Measurements from ENCODE around the gene ZC3H4. TPM values are rescaled to one million over a fixed set of nuclear protein-coding genes. Genes with fewer than 3 reads are reported as not detected.

Gene ZC3H4
- total and polyA plus RNA-seq, 9 of the 15 experiments (the other 6 are each of a cell fraction or from before 2014, with no cell fraction given) = 2.2 to 75.6 (median 18.3) TPM

DNA sequence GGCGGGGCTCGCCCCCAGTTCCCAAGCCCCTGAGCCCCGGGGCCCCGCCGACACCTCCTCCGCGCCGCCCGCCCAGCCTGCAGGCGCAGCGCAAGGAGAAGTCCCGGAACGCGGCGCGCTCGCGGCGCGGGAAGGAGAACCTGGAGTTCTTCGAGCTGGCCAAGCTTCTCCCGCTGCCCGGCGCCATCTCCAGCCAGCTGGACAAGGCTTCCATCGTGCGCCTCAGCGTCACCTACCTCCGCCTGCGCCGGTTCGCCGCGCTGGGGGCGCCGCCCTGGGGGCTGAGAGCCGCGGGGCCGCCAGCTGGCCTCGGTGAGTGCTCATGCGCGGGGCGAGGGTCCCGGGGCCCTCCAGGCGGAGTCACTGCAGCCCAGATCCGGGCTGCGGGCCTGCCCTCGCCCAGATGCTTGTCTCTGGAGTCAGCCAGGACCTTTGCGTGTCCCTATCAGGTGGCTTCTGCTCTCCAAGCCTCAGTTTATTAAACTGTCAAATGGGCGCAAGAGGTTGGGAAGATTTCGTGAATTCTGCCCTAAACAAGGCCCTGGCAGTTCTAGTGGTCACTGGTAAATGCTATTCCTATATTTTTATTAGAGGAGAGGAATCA lies 91.9 kb downstream of the ZC3H4 start (continued):
- TF ChIP-seq MECOM (CRISPR knock-in tag; IDR thresholded peaks at IDR 0.05) = no peak
- TF ChIP-seq MAFK (IDR thresholded peaks at IDR 0.05; ENCODE audit: low read length) = no peak
- TF ChIP-seq, protein P1, sequence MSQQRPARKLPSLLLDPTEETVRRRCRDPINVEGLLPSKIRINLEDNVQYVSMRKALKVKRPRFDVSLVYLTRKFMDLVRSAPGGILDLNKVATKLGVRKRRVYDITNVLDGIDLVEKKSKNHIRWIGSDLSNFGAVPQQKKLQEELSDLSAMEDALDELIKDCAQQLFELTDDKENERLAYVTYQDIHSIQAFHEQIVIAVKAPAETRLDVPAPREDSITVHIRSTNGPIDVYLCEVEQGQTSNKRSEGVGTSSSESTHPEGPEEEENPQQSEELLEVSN (IDR thresholded peaks at IDR 0.05; ENCODE audit: borderline replicate concordance in 1 of 2, extremely low read depth in 1 of 2, insufficient read depth in 1 of 2, insufficient read length in 1 of 2, low read depth in 1 of 2, low read length in 1 of 2, poor library complexity in 1 of 2, severe bottlenecking in 1 of 2) = peak in 1 of 2 experiments; percentile 48
- TF ChIP-seq ZNF436 (CRISPR knock-in tag; IDR thresholded peaks at IDR 0.05) = peak; percentile 94
- TF ChIP-seq BCOR (IDR thresholded peaks at IDR 0.05) = peak; percentile 52; the same call in 1 of the 2 replicates
- TF ChIP-seq ZNF212 (CRISPR knock-in tag; IDR thresholded peaks at IDR 0.05) = no peak
- no peak for TF ChIP-seq ZNF717 (CRISPR knock-in tag; IDR thresholded peaks at IDR 0.05)
- no peak for TF ChIP-seq ZC3H8 (IDR thresholded peaks at IDR 0.05)
- TF ChIP-seq, protein P2, sequence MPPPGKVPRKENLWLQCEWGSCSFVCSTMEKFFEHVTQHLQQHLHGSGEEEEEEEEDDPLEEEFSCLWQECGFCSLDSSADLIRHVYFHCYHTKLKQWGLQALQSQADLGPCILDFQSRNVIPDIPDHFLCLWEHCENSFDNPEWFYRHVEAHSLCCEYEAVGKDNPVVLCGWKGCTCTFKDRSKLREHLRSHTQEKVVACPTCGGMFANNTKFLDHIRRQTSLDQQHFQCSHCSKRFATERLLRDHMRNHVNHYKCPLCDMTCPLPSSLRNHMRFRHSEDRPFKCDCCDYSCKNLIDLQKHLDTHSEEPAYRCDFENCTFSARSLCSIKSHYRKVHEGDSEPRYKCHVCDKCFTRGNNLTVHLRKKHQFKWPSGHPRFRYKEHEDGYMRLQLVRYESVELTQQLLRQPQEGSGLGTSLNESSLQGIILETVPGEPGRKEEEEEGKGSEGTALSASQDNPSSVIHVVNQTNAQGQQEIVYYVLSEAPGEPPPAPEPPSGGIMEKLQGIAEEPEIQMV (tag; conservative IDR thresholded peaks at IDR 0.05; ENCODE audit: low read depth) = no peak
- peak; percentile 82 for TF ChIP-seq ADNP (tag; IDR thresholded peaks at IDR 0.05)
- no peak for TF ChIP-seq NCOA6 (IDR thresholded peaks at IDR 0.05)
- TF ChIP-seq ETS2 (tag; IDR thresholded peaks at IDR 0.05; ENCODE audit: borderline replicate concordance, poor library complexity, severe bottlenecking) = no peak
- TF ChIP-seq, protein P3, sequence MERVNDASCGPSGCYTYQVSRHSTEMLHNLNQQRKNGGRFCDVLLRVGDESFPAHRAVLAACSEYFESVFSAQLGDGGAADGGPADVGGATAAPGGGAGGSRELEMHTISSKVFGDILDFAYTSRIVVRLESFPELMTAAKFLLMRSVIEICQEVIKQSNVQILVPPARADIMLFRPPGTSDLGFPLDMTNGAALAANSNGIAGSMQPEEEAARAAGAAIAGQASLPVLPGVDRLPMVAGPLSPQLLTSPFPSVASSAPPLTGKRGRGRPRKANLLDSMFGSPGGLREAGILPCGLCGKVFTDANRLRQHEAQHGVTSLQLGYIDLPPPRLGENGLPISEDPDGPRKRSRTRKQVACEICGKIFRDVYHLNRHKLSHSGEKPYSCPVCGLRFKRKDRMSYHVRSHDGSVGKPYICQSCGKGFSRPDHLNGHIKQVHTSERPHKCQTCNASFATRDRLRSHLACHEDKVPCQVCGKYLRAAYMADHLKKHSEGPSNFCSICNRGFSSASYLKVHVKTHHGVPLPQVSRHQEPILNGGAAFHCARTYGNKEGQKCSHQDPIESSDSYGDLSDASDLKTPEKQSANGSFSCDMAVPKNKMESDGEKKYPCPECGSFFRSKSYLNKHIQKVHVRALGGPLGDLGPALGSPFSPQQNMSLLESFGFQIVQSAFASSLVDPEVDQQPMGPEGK (CRISPR knock-in tag; IDR thresholded peaks at IDR 0.05; ENCODE audit: borderline replicate concordance) = no peak
- TF ChIP-seq, protein P4, sequence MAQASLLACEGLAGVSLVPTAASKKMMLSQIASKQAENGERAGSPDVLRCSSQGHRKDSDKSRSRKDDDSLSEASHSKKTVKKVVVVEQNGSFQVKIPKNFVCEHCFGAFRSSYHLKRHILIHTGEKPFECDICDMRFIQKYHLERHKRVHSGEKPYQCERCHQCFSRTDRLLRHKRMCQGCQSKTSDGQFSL (CRISPR knock-in tag; IDR thresholded peaks at IDR 0.05) = no peak
- TF ChIP-seq, protein P4 (tag; IDR thresholded peaks at IDR 0.05) = no peak
- no peak for TF ChIP-seq RNF2 (IDR thresholded peaks at IDR 0.05)
- TF ChIP-seq ZNF79 (CRISPR knock-in tag; IDR thresholded peaks at IDR 0.05; ENCODE audit: low read depth) = no peak
- TF ChIP-seq ZNF778 (CRISPR knock-in tag; IDR thresholded peaks at IDR 0.05) = no peak
- TF ChIP-seq CBFA2T2 (conservative IDR thresholded peaks at IDR 0.05) = no peak
- TF ChIP-seq POU5F1 (IDR thresholded peaks at IDR 0.05; ENCODE audit: borderline replicate concordance, low read depth, low read length, partially characterized antibody) = no peak
- no peak for TF ChIP-seq ZNF324 (CRISPR knock-in tag; IDR thresholded peaks at IDR 0.05)
- TF ChIP-seq NR2C1 (IDR thresholded peaks at IDR 0.05) = no peak
- no peak for TF ChIP-seq NR2C1 (tag; IDR thresholded peaks at IDR 0.05)
- TF ChIP-seq MTF1 (CRISPR knock-in tag; IDR thresholded peaks at IDR 0.05; ENCODE audit: borderline replicate concordance) = no peak
